ENCODE results near the gene ATRN. TPM values are rescaled to one million over a fixed set of nuclear protein-coding genes. Genes with fewer than 3 reads are reported as not detected.
A peak's percentile ranks its signal among the peaks of the same experiment; 100 is the strongest.

Gene ATRN
- total and polyA plus RNA-seq, 2 donors from 2014 or later, result 15.7 to 48.1 TPM

- FAIRE-seq (no peak), DNase-seq (no peak)
Measured at GRCh38 chr20:3430376-3431069, 40.3 kb upstream of the ATRN start.

DNA sequence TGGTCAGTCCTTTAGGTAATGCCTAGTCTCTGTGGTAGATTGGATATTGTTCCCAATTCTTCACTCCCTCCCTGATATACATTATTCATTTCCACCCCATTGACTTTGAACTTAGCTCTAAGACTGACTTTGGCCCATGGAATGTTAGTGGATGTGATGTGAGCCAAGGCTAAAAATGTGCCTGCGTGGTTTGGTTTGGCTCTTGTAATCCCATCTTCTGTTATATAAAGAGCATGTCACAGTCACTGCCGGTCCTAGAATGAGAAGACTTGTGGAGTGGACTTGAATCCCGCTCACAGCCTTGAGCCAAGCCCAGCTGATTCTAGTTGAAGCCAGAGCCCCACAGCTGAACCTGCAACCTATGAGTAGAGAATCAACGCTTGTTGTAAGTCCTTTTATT is 39.7 kb upstream of the ATRN start:
- no peak overlapping the region for H3K4me3 ChIP-seq (ENCODE audit: low read length in 3 of 3)
- H3K36me3 ChIP-seq (ENCODE audit: control insufficient read depth in 2 of 3, insufficient read depth in 3 of 3, low read length in 3 of 3), result no peaks in the 10 kb centered on the region
- H3K27me3 ChIP-seq (ENCODE audit: control insufficient read depth, insufficient read depth, low read length), result no peaks in the 10 kb centered on the region
- DNase-seq (peak in 2 of 5 donors; percentile 37 to 58), FAIRE-seq (no peak)
- no peak overlapping the region for H3K9ac ChIP-seq (ENCODE audit: low read length in 3 of 3)
- no peak overlapping the region for H3K27ac ChIP-seq (ENCODE audit: low read depth in 2 of 2, low read length in 2 of 2)
- no peak for TF ChIP-seq CTCF (IDR thresholded peaks at IDR 0.05; ENCODE audit: borderline replicate concordance, extremely low read depth, insufficient read depth)
- H3K4me1 ChIP-seq (ENCODE audit: control insufficient read depth in 2 of 3, insufficient read depth in 2 of 3, low read depth in 1 of 3, low read length in 3 of 3), result peaks cover 2 to 7% (median 4%) of the 10 kb centered on the region in 3 donors
- intact Hi-C loops (cut with DNase I), result no loop called here
- no peaks in the 10 kb centered on the region for H3K9me3 ChIP-seq (ENCODE audit: control insufficient read depth in 2 of 3, insufficient read depth in 1 of 3, low read length in 3 of 3)

More at GRCh38 chr20:3430376-3431069, 40.3 kb upstream of the ATRN start:
- no peak overlapping the region for H3K4me3 ChIP-seq (ENCODE audit: low read length in 3 of 3)
- H3K36me3 ChIP-seq (ENCODE audit: control insufficient read depth in 2 of 3, insufficient read depth in 3 of 3, low read length in 3 of 3), result no peaks in the 10 kb centered on the region
- H3K27me3 ChIP-seq (ENCODE audit: control insufficient read depth, insufficient read depth, low read length), result no peaks in the 10 kb centered on the region
- TF ChIP-seq CTCF (IDR thresholded peaks at IDR 0.05; ENCODE audit: borderline replicate concordance, extremely low read depth, insufficient read depth), result no peak
- H3K9ac ChIP-seq (ENCODE audit: low read length in 3 of 3), result no peak overlapping the region
- no peak overlapping the region for H3K27ac ChIP-seq (ENCODE audit: low read depth in 2 of 2, low read length in 2 of 2)
- intact Hi-C loops (cut with DNase I), result no loop called here
- H3K9me3 ChIP-seq (ENCODE audit: control insufficient read depth in 2 of 3, insufficient read depth in 1 of 3, low read length in 3 of 3), result no peaks in the 10 kb centered on the region
- H3K4me1 ChIP-seq (ENCODE audit: control insufficient read depth in 2 of 3, insufficient read depth in 2 of 3, low read depth in 1 of 3, low read length in 3 of 3), result peaks cover 2 to 7% (median 4%) of the 10 kb centered on the region in 3 donors

DNA sequence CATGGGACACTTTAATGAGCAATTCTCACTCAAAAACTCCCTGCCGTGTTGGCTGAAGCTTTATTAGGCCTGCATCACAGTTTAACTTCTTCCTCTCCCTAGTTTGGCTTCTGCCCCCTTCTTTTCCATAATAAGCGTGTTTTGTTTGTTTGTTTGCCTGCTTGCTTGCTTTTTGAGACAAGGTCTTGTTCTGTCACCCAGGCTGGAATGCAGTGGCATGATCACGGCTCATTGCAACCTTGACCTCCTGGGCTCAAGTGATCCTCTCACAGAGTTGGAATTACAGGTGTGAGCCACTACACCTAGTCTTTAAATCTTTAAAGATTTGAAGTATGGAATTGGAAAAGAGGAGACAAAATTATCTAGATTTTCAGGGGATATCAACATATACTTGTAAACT is 38.0 kb upstream of the ATRN start:
- TF ChIP-seq CTCF (IDR thresholded peaks at IDR 0.05; ENCODE audit: borderline replicate concordance, extremely low read depth, insufficient read depth), result no peak
- Histone ChIP-seq H3K4me1 (ENCODE audit: control insufficient read depth in 2 of 3, insufficient read depth in 2 of 3, low read depth in 1 of 3, low read length in 3 of 3) (peaks cover 2 to 7% (median 4%) of the 10 kb centered on the region in 3 donors), H3K36me3 (ENCODE audit: control insufficient read depth in 2 of 3, insufficient read depth in 3 of 3, low read length in 3 of 3) (no peaks in the 10 kb centered on the region), H3K9me3 (ENCODE audit: control insufficient read depth in 2 of 3, insufficient read depth in 1 of 3, low read length in 3 of 3) (no peaks in the 10 kb centered on the region), H3K9ac (ENCODE audit: low read length in 3 of 3) (no peak overlapping the region), H3K27me3 (ENCODE audit: control insufficient read depth, insufficient read depth, low read length) (no peaks in the 10 kb centered on the region), H3K27ac (ENCODE audit: low read depth in 2 of 2, low read length in 2 of 2) (no peak overlapping the region), H3K4me3 (ENCODE audit: low read length in 3 of 3) (no peak overlapping the region)
- intact Hi-C loops (cut with DNase I), result no loop called here
- DNase-seq (no peak), FAIRE-seq (no peak)
